PC-9 (cell line): Measurements from ENCODE around the gene SULT4A1. TPM values are rescaled to one million over a fixed set of nuclear protein-coding genes. Genes with fewer than 3 reads are reported as not detected.

Experiments used
- BruUV-seq: library from RNA; stranded (reverse); fragments of 400-500 nt; replicated peaks from 2 replicates; lab custom pipeline; 2021; lab: Mats Ljungman, UMichigan
- CTCF ChIA-PET: fragments of 300-600 bp; sonication (Branson Sonifier 250); formaldehyde crosslinking; loops from one replicate; lab custom pipeline; 2022; ENCODE audit warnings: antibody characterized with exemption; lab: Charles Lee
- POLR2A ChIA-PET: fragments of 300-600 bp; sonication (Branson Sonifier 250); formaldehyde crosslinking; loops from one replicate; lab custom pipeline; 2022; ENCODE audit warnings: antibody characterized with exemption; ENCODE audit not compliant: unreplicated experiment; lab: Charles Lee
- DNase-seq, 2 experiments: peaks; one replicate each; pipeline versions ENCODE4 v3.0.0 to v3.0.0-alpha.2; 2015 to 2022; ENCODE audit warnings: mixed read lengths in 1 of 2
- H2AFZ ChIP-seq: fragments of 200-600 bp; sonication (generic); 2 replicates; pipeline ENCODE4 v1.8.1; 2017; ENCODE audit warnings: antibody characterized with exemption
- H3F3A ChIP-seq: fragments of 200-600 bp; sonication (generic); 2 replicates; pipeline ENCODE4 v1.8.1; 2017; ENCODE audit warnings: antibody characterized with exemption, mild to moderate bottlenecking, low read depth; ENCODE audit not compliant: insufficient read depth
- H3K27ac ChIP-seq: fragments of 200-600 bp; sonication (generic); 2 replicates; pipeline ENCODE4 v1.6.1; 2016; ENCODE audit warnings: mixed run types
- H3K27me3 ChIP-seq: fragments of 200-600 bp; sonication (generic); 2 replicates; pipeline ENCODE4 v1.6.1; 2016; ENCODE audit warnings: low read depth, mixed run types; ENCODE audit not compliant: insufficient read depth
- H3K36me3 ChIP-seq: fragments of 200-600 bp; sonication (generic); 2 replicates; pipeline ENCODE4 v1.6.1; 2016; ENCODE audit warnings: low read depth, mixed run types
- H3K4me1 ChIP-seq: fragments of 200-600 bp; sonication (generic); replicated peaks from 2 replicates; pipeline ENCODE4 v1.6.1; 2016; ENCODE audit warnings: mixed run types; ENCODE audit not compliant: insufficient read depth
- H3K4me2 ChIP-seq: fragments of 200-600 bp; sonication (generic); 2 replicates; pipeline ENCODE4 v1.6.1; 2017; ENCODE audit warnings: mixed run types
- H3K4me3 ChIP-seq: fragments of 200-600 bp; sonication (generic); 2 replicates; pipeline ENCODE4 v1.6.1; 2016; ENCODE audit warnings: mixed run types
- H3K79me2 ChIP-seq: fragments of 200-600 bp; sonication (generic); 2 replicates; pipeline ENCODE4 v1.6.1; 2017; ENCODE audit warnings: low read depth, mixed run types
- H3K9me2 ChIP-seq: fragments of 200-600 bp; sonication (generic); 2 replicates; pipeline ENCODE4 v1.8.1; 2017; ENCODE audit warnings: mild to moderate bottlenecking; ENCODE audit not compliant: insufficient read depth
- H3K9me3 ChIP-seq: fragments of 200-600 bp; sonication (generic); 2 replicates; pipeline ENCODE4 v1.8.1; 2016; ENCODE audit warnings: low read depth; ENCODE audit not compliant: insufficient read depth
- H4K20me1 ChIP-seq: fragments of 200-600 bp; sonication (generic); 2 replicates; pipeline ENCODE4 v1.8.1; 2017; ENCODE audit not compliant: insufficient read depth
- CTCF ChIP-seq: fragments of 200-600 bp; sonication (generic); conservative IDR thresholded peaks from 2 replicates; pipeline ENCODE4 v1.6.1; 2017; ENCODE audit warnings: mixed run types, antibody characterized with exemption, mild to moderate bottlenecking, moderate library complexity
- EZH2 ChIP-seq: fragments of 200-600 bp; sonication (generic); IDR thresholded peaks from 2 replicates; pipeline ENCODE4 v1.8.0; 2017; ENCODE audit warnings: antibody characterized with exemption, low read depth
- intact Hi-C: fragments of 100-400 bp; cut with micrococcal nuclease; formaldehyde crosslinking; loops from one replicate; pipeline ENCODE4 v1.10.0; 2022; ENCODE audit not compliant: unreplicated experiment
- total RNA-seq: library from RNA; stranded (reverse); gene quantifications from 2 replicates; pipeline ENCODE4 v1.2.3, GENCODE V29; 2021

SULT4A1 gene
- total RNA-seq, 1 experiment from 2014 or later = 3.4 TPM

- no peaks in the 10 kb centered on the region for H3K9me2 ChIP-seq
These were observed 21.9 kb downstream of the SULT4A1 start for GRCh38 chr22:43840431-43840830.

DNA sequence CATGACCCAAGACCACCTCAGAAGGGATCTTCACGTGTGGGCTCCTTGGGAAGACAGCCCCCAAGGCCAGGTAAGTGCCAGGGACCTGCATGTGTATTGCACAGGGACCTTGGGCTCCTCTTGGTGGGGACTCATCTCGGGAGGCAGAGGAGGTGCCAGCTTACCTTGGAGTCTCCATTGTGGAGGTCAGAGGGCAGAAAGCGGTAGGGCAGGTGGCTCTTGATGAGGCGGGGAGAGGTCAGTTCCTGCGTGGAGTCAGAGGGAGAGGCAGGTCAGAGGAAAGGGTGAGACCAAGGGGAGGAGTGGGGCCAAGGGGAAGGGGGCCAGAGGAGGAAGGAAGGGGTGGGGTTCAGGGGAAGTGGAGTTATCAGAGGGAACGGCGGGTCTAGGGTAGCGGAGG is 22.5 kb downstream of the SULT4A1 start:
- Histone ChIP-seq H3K79me2 (no peaks in the 10 kb centered on the region), H2AFZ (no peak overlapping the region), H3F3A (no peaks in the 10 kb centered on the region), H3K9me3 (no peaks in the 10 kb centered on the region), H3K4me2 (no peak overlapping the region), H3K9me2 (no peaks in the 10 kb centered on the region), H3K4me3 (no peak overlapping the region), H3K36me3 (no peaks in the 10 kb centered on the region), H3K27ac (no peak overlapping the region), H4K20me1 (no peaks in the 10 kb centered on the region; the same call in 1 of the 2 replicates), H3K27me3 (peaks cover 54% of the 10 kb centered on the region), H3K4me1 (no peaks in the 10 kb centered on the region)
- CTCF ChIA-PET = no interaction called here
- POLR2A ChIA-PET = no interaction called here
- TF ChIP-seq CTCF (no peak), EZH2 (no peak)
- no TSS peak for BruUV-seq
- no peak for DNase-seq
- intact Hi-C loops = no loop called here

More at GRCh38 chr22:43840431-43840830, 21.9 kb downstream of the SULT4A1 start:
- TF ChIP-seq EZH2 (no peak), CTCF (no peak)
- Histone ChIP-seq H3K27me3 (peaks cover 61% of the 10 kb centered on the region), H3K79me2 (no peaks in the 10 kb centered on the region), H3K4me2 (no peak overlapping the region), H3F3A (no peaks in the 10 kb centered on the region), H3K4me3 (no peak overlapping the region), H3K27ac (no peak overlapping the region), H2AFZ (no peak overlapping the region), H4K20me1 (no peaks in the 10 kb centered on the region; the same call in 1 of the 2 replicates), H3K36me3 (no peaks in the 10 kb centered on the region), H3K4me1 (no peaks in the 10 kb centered on the region), H3K9me3 (no peaks in the 10 kb centered on the region)
- BruUV-seq = no TSS peak
- no peak for DNase-seq
- CTCF ChIA-PET = no interaction called here
- intact Hi-C loops = no loop called here
- POLR2A ChIA-PET = no interaction called here

GRCh38 chr22:43838571-43839307 is 23.6 kb downstream of the SULT4A1 start:
- Histone ChIP-seq H3K79me2 (no peaks in the 10 kb centered on the region), H3K27ac (no peak overlapping the region), H2AFZ (no peak overlapping the region), H3K4me2 (no peak overlapping the region), H3F3A (no peaks in the 10 kb centered on the region), H3K4me3 (no peak overlapping the region), H3K27me3 (peaks cover 44% of the 10 kb centered on the region), H3K4me1 (no peaks in the 10 kb centered on the region), H3K9me3 (no peaks in the 10 kb centered on the region), H3K9me2 (no peaks in the 10 kb centered on the region), H3K36me3 (no peaks in the 10 kb centered on the region), H4K20me1 (no peaks in the 10 kb centered on the region; the same call in 1 of the 2 replicates)
- no peak for DNase-seq
- ChIA-PET CTCF (no interaction called here), POLR2A (no interaction called here)
- no peak for TF ChIP-seq EZH2
- no peak for TF ChIP-seq CTCF
- no TSS peak for BruUV-seq
- intact Hi-C loops = no loop called here
